ENCODE results near the gene TMSB4X. TPM values are rescaled to one million over a fixed set of nuclear protein-coding genes. Genes with fewer than 3 reads are reported as not detected.

TMSB4X gene
- total RNA-seq, 1 donor from 2014 or later, result 4,388 TPM

- H3K27me3 Mint-ChIP-seq (ENCODE audit: low read depth, unreplicated experiment), result no peaks in the 10 kb centered on the region
- Histone ChIP-seq H3K4me1 (ENCODE audit: insufficient read depth, low read length) (no peaks in the 10 kb centered on the region), H3K27ac (ENCODE audit: low read depth, low read length) (no peak overlapping the region), H3K4me3 (ENCODE audit: insufficient read depth, low read depth, low read length) (no peak overlapping the region), H3K9me3 (ENCODE audit: insufficient read depth, low read depth, low read length) (no peaks in the 10 kb centered on the region), H3K9ac (ENCODE audit: low read length) (no peak overlapping the region), H3K4me2 (ENCODE audit: low read length) (no peak overlapping the region), H3K36me3 (ENCODE audit: insufficient read depth, low read length) (no peaks in the 10 kb centered on the region), H2AFZ (ENCODE audit: low read depth, low read length) (no peak overlapping the region), H4K20me1 (ENCODE audit: insufficient read depth, low read length) (no peaks in the 10 kb centered on the region), H3K27me3 (ENCODE audit: insufficient read depth, low read length) (no peaks in the 10 kb centered on the region), H3K79me2 (ENCODE audit: insufficient read depth, low read length) (no peaks in the 10 kb centered on the region)
- H3K4me3 Mint-ChIP-seq (ENCODE audit: unreplicated experiment), result no peak overlapping the region
- H3K9me3 Mint-ChIP-seq (ENCODE audit: unreplicated experiment), result no peaks in the 10 kb centered on the region
- FAIRE-seq (no peak), DNase-seq (ENCODE audit: low read depth) (no peak)
- no peak for TF ChIP-seq CTCF (IDR thresholded peaks at IDR 0.05; ENCODE audit: insufficient read depth, low read depth, low read length)
- TF ChIP-seq EZH2 (IDR thresholded peaks at IDR 0.05; ENCODE audit: insufficient read depth, low read length), result no peak
- H3K4me1 Mint-ChIP-seq (ENCODE audit: low read depth, unreplicated experiment), result peaks cover 5% of the 10 kb centered on the region
- no peak overlapping the region for H3K27ac Mint-ChIP-seq (ENCODE audit: unreplicated experiment)
- H3K36me3 Mint-ChIP-seq (ENCODE audit: low read depth, unreplicated experiment), result no peaks in the 10 kb centered on the region
Observed at GRCh38 chrX:12930150-12930549, 44.8 kb upstream of the TMSB4X start.

GRCh38 chrX:12932244-12932643 lies 42.7 kb upstream of the TMSB4X start:
- DNase-seq (ENCODE audit: low read depth) (no peak), FAIRE-seq (peak; percentile 47)
- no peak overlapping the region for H3K4me2 ChIP-seq (ENCODE audit: low read length)
- no peaks in the 10 kb centered on the region for H3K36me3 ChIP-seq (ENCODE audit: insufficient read depth, low read length)
- no peak for TF ChIP-seq CTCF (IDR thresholded peaks at IDR 0.05; ENCODE audit: insufficient read depth, low read depth, low read length)
- TF ChIP-seq EZH2 (IDR thresholded peaks at IDR 0.05; ENCODE audit: insufficient read depth, low read length), result no peak
- no peak overlapping the region for H3K27ac ChIP-seq (ENCODE audit: low read depth, low read length)
- no peaks in the 10 kb centered on the region for H3K9me3 ChIP-seq (ENCODE audit: insufficient read depth, low read depth, low read length)
- H3K4me1 ChIP-seq (ENCODE audit: insufficient read depth, low read length), result no peaks in the 10 kb centered on the region
- Mint-ChIP-seq H3K9me3 (ENCODE audit: unreplicated experiment) (no peaks in the 10 kb centered on the region), H3K36me3 (ENCODE audit: low read depth, unreplicated experiment) (no peaks in the 10 kb centered on the region), H3K27ac (ENCODE audit: unreplicated experiment) (no peak overlapping the region), H3K4me3 (ENCODE audit: unreplicated experiment) (no peak overlapping the region), H3K27me3 (ENCODE audit: low read depth, unreplicated experiment) (no peaks in the 10 kb centered on the region), H3K4me1 (ENCODE audit: low read depth, unreplicated experiment) (peaks cover 5% of the 10 kb centered on the region)
- no peak overlapping the region for H3K9ac ChIP-seq (ENCODE audit: low read length)
- H3K27me3 ChIP-seq (ENCODE audit: insufficient read depth, low read length), result no peaks in the 10 kb centered on the region
- no peaks in the 10 kb centered on the region for H4K20me1 ChIP-seq (ENCODE audit: insufficient read depth, low read length)
- H3K79me2 ChIP-seq (ENCODE audit: insufficient read depth, low read length), result no peaks in the 10 kb centered on the region
- no peak overlapping the region for H3K4me3 ChIP-seq (ENCODE audit: insufficient read depth, low read depth, low read length)
- H2AFZ ChIP-seq (ENCODE audit: low read depth, low read length), result no peak overlapping the region

- H3K4me2 ChIP-seq (ENCODE audit: low read length), result no peak overlapping the region
- H3K79me2 ChIP-seq (ENCODE audit: insufficient read depth, low read length), result no peaks in the 10 kb centered on the region
- H2AFZ ChIP-seq (ENCODE audit: low read depth, low read length), result no peak overlapping the region
- H3K4me3 ChIP-seq (ENCODE audit: insufficient read depth, low read depth, low read length), result no peak overlapping the region
- no peaks in the 10 kb centered on the region for H3K9me3 Mint-ChIP-seq (ENCODE audit: unreplicated experiment)
- no peak overlapping the region for H3K27ac Mint-ChIP-seq (ENCODE audit: unreplicated experiment)
- no peaks in the 10 kb centered on the region for H3K9me3 ChIP-seq (ENCODE audit: insufficient read depth, low read depth, low read length)
- no peaks in the 10 kb centered on the region for H3K36me3 Mint-ChIP-seq (ENCODE audit: low read depth, unreplicated experiment)
- no peak overlapping the region for H3K9ac ChIP-seq (ENCODE audit: low read length)
- no peak overlapping the region for H3K4me3 Mint-ChIP-seq (ENCODE audit: unreplicated experiment)
- FAIRE-seq, result peak; percentile 60
- H3K36me3 ChIP-seq (ENCODE audit: insufficient read depth, low read length), result no peaks in the 10 kb centered on the region
- H4K20me1 ChIP-seq (ENCODE audit: insufficient read depth, low read length), result no peaks in the 10 kb centered on the region
- no peaks in the 10 kb centered on the region for H3K27me3 ChIP-seq (ENCODE audit: insufficient read depth, low read length)
- no peaks in the 10 kb centered on the region for H3K4me1 Mint-ChIP-seq (ENCODE audit: low read depth, unreplicated experiment)
- DNase-seq (ENCODE audit: low read depth), result no peak
- no peak overlapping the region for H3K27ac ChIP-seq (ENCODE audit: low read depth, low read length)
- no peaks in the 10 kb centered on the region for H3K27me3 Mint-ChIP-seq (ENCODE audit: low read depth, unreplicated experiment)
- no peaks in the 10 kb centered on the region for H3K4me1 ChIP-seq (ENCODE audit: insufficient read depth, low read length)
- no peak for TF ChIP-seq EZH2 (IDR thresholded peaks at IDR 0.05; ENCODE audit: insufficient read depth, low read length)
- TF ChIP-seq CTCF (IDR thresholded peaks at IDR 0.05; ENCODE audit: insufficient read depth, low read depth, low read length), result no peak
Observed at GRCh38 chrX:12934850-12935249, 40.1 kb upstream of the TMSB4X start.

All from astrocyte (in vitro differentiated cells and primary cell).